PC-9 (cell line): ENCODE results near the gene SNAP23.

Experiments
- CTCF ChIP-seq: fragments of 200-600 bp; sonication (generic); conservative IDR thresholded peaks from 2 replicates; pipeline ENCODE4 v1.6.1; 2017; ENCODE audit warnings: mixed run types, antibody characterized with exemption, mild to moderate bottlenecking, moderate library complexity
- EZH2 ChIP-seq: fragments of 200-600 bp; sonication (generic); IDR thresholded peaks from 2 replicates; pipeline ENCODE4 v1.8.0; 2017; ENCODE audit warnings: antibody characterized with exemption, low read depth

- TF ChIP-seq CTCF, result no peak
- no peak for TF ChIP-seq EZH2
These were observed 41.6 kb upstream of the SNAP23 start for GRCh38 chr15:42453826-42454225.
